Measurements from ENCODE around the gene VWA7.
"Not testable (repeated sequence)": the region's sequence is repeated elsewhere in the genome, so short reads cannot be mapped to it uniquely, and the experiment has no call there.

VWA7 gene, protein sequence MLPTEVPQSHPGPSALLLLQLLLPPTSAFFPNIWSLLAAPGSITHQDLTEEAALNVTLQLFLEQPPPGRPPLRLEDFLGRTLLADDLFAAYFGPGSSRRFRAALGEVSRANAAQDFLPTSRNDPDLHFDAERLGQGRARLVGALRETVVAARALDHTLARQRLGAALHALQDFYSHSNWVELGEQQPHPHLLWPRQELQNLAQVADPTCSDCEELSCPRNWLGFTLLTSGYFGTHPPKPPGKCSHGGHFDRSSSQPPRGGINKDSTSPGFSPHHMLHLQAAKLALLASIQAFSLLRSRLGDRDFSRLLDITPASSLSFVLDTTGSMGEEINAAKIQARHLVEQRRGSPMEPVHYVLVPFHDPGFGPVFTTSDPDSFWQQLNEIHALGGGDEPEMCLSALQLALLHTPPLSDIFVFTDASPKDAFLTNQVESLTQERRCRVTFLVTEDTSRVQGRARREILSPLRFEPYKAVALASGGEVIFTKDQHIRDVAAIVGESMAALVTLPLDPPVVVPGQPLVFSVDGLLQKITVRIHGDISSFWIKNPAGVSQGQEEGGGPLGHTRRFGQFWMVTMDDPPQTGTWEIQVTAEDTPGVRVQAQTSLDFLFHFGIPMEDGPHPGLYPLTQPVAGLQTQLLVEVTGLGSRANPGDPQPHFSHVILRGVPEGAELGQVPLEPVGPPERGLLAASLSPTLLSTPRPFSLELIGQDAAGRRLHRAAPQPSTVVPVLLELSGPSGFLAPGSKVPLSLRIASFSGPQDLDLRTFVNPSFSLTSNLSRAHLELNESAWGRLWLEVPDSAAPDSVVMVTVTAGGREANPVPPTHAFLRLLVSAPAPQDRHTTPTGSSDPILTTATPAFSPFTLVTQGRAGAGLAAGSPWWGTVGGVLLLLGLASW

DNA sequence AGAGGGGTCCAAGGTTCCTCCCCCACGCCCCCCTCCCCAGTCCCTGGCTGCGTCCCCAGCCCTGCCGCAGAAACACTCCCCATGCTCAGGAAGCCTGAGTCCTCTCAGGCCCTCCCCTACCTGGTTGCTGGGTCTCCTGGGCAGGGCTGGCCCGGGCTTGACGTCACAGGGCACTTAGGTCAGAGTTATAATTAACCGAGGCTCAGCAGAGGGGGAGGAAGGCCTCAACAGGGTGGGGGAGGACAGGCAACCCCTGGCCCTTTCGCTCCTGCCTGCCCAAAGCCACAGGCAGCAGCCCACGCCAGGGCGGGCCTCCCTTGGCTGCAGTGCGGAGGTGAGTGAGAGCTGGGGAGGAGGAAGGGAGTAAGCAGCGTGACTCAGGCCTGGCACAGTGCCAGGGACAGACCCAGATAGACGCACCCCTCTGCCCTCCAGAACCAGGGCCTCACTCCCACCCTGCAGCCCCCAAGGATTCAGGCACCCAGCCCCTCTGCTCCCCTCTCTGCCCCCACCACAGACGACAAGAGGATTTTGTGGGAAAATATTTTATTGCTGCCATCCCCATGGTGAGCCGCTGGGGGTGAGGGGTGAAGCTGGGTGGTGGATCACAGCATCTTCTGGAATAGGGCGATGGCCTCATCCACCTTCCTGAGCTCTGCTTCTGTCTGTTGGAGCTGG, at the start of gene VWA7:
TSS of gene VWA7 (minus strand) at position 340 of the 678 bp plus-strand sequence. CDS start 549 bp downstream, outside the sequence.
- DNase-seq, result peak; percentile 40 to 55 (median 50)

DNA sequence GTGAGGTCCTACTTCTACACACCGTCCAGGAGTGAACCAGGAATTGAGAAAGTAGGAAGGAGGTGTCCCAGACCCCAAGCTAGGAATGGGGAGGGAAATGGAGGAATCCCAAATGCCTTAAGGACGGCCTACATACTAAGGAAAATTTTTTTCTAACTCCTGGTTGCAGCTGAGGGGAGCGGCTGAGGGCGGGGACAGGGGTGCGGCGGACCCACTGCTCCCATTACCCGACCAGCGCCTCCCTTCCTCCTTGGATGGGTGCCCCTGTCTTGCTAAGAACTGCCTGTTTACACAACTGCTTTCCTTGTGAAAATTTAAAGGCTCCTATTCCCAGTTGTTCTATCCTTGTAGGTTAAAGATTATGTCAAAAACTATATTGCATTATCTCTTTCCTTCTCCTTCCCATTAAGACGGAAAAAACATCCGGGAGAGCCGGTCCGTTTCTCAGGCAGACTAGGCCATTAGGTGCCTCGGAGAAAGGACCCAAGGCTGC, 49.7 kb upstream of the VWA7 start:
- peak in 2 of 4 experiments; percentile 22 to 23 for DNase-seq

DNA sequence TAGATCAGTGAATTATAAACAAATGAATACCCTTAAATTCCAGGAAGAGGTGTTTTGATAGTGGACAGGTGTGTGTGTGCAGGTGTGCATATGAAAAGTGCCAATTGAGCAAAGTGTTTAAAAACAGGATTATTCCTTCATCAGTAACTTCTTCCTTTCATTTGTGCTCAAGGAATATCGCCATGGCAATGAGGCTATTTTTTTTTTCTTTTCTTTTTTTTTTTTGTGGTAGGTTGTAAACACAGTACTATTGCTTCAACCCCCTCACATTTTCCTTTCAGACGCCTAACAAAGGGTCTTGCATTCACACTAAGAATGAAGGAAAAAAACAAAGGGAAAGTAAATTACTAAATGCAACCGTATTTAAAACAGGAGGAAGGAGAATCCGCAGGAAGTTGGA, 48.4 kb upstream of the VWA7 start:
- DNase-seq, result no peak

DNA sequence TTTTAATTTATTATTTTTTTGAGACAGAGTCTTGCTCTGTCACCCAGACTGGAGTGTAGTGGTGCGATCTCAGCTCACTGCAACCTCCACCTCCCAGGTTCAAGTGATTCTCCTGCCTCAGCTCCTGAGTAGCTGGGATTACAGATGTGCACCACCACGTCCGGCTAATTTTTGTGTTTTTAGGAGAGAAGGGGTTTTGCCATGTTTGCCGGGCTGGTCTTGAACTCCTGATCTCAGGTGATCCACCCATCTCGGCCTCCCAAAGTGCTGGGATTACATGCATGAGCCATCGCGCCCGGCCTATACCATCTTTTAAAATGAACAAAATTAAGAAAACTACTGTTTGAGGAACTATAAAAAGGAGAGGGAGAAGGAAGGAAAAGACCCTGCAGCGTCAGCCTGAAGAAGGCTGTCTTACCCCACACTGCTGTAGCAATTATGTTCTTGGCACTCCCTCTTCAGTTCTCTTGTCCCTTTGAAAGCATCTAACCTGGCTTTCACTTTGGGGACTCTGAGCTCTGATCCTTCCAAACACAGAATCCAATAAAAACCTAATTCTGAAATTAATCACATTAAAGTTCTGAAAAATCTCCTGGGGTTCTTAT, 46.6 kb upstream of the VWA7 start:
- DNase-seq, result not testable (repeated sequence)

DNA sequence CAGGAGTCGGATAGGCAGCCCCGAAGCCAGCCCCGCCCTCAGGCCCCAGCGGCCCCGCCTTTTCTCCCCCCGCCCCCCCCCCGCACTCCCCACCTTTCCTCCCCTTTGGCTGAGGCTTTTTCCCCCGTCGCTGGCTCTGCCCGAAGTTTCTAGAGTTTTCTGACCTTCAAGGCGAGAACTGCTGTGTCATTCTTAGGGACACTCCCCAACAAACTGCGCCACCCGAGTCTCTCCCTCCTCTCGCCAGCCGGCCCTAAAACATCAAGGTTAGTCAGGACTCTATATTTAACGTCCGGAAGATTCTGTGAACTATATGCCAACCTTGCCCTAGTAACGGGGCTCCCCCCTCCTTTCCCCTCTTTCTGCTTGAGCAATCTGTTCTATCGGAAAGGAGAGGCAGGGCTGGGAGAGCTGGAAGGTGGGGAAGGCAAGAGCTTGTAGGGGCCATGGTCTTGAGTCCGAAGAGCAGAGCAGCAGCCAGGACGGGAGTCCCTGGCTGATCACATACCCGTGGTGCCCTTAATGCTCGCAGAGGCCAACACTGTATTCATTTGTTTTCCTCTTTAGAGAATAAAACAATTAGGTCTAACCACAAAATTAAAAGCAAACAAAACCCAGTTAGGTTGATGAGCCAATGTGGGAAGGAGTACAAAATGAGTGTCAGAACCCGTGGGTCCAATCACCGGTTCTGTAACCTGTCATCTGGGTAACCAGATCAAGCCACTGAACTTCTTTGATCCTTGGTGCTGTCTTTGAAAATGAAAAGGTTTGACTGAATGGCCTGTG, 45.1 kb upstream of the VWA7 start:
- peak; percentile 29 to 44 (median 34) for DNase-seq

DNA sequence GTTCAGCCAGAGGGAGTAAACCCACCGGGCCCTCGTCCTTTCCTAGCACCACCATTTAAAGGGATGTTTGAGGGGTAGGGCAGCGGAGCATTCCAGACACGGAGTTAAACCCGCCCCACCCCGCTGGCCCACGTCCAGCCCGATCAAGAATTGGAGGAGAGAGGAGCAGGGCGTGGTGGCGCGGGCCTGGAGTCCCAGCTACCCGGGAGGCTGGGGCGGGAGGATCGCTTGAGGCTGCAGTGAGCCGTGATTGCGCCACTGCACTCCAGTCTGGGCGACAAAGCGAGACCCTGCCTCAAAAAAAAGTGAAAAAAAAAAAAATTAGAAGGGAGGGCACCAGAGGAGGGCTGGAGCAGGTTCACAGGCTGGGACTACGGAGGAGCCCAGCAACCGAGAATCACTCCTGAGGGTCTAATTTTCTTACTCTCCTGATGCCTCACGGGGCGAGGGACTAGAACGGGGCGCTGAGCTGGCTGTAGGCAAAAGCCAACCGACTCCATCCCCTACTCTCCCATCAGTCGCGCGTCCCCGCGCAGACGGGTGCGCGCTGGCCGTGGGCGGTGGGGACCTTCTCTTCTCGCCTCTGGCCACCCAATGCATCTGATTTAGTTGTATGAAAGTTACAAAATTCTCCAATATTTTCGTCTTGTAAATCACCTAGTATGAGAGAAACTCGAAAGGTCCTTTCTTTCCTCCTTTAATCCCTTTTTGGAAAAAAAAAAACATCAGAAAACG, 44.3 kb upstream of the VWA7 start:
- peak in 3 of 4 experiments; percentile 23 to 46 (median 37) for DNase-seq

DNA sequence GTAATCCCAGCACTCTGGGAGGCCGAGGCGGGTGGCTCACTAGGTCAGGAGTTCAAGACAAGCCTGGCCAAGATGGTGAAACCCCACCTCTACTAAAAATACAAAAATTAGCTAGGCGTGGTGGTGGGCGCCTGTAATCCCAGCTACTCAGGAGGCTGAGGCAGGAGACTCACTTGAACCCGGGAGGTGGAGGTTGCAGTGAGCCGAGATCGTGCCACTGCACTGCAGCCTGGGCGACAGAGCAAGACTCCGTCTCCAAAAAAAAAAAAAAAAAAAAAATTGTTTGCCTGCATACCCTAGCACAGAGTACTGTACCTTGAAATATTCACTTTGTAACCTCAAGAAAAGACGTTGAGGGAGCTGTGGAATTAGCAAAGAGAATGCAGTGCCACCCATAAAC, 43.3 kb upstream of the VWA7 start:
- not testable (repeated sequence) for DNase-seq

DNA sequence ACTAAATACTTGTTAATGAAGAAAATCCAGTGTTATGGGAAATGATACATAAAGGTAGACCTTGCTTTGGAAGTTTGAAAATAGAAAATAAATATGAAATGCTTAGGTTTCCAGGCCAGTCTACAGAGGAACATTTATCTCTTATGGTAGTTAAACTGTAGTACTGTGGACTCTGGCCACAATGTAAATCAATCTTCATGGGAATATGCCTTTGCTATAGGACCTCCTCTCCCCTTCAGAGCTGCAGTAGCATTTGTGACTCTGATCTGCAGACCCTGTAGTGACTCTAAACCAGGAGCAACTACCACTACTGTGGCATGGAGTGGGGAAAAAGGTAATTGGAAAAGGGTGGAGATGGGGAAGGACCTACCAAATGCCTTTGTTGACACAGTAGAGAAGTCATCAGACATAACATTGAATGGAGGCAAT, 42.8 kb upstream of the VWA7 start:
- DNase-seq, result no peak

DNA sequence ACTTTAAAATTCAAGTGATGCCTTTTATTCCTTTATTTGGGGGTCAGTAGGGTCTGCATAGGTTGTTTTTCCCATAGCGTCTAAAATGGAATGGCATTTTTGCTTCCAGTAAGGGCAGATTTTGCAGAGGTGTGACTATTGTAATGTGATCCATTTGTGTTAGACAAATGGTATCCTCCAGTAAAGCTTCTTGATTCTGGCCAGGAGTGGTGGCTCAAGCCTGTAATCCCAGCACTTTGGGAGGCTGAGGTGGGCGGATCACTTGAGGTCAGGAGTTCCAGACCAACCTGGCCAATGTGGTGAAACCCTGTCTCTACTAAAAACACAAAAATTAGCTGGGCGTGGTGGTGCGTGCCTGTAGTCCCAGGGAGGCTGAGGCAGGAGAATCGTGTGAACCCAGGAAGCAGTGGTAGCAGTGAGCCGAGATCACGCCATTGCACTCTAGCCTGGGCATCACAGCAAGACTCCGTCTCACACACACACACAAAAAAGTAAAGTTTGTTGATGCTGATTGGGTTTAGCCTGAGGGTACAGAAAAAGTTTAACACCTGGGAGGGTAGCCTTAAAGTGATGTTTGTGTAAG, 40.9 kb upstream of the VWA7 start:
- DNase-seq, result not testable (repeated sequence)

DNA sequence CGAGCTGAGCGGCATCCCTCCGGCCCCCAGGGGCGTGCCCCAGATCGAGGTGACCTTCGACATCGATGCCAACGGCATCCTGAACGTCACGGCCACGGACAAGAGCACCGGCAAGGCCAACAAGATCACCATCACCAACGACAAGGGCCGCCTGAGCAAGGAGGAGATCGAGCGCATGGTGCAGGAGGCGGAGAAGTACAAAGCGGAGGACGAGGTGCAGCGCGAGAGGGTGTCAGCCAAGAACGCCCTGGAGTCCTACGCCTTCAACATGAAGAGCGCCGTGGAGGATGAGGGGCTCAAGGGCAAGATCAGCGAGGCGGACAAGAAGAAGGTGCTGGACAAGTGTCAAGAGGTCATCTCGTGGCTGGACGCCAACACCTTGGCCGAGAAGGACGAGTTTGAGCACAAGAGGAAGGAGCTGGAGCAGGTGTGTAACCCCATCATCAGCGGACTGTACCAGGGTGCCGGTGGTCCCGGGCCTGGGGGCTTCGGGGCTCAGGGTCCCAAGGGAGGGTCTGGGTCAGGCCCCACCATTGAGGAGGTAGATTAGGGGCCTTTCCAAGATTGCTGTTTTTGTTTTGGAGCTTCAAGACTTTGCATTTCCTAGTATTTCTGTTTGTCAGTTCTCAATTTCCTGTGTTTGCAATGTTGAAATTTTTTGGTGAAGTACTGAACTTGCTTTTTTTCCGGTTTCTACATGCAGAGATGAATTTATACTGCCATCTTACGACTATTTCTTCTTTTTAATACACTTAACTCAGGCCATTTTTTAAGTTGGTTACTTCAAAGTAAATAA, 40.2 kb upstream of the VWA7 start:
- DNase-seq, result not testable (repeated sequence)

DNA sequence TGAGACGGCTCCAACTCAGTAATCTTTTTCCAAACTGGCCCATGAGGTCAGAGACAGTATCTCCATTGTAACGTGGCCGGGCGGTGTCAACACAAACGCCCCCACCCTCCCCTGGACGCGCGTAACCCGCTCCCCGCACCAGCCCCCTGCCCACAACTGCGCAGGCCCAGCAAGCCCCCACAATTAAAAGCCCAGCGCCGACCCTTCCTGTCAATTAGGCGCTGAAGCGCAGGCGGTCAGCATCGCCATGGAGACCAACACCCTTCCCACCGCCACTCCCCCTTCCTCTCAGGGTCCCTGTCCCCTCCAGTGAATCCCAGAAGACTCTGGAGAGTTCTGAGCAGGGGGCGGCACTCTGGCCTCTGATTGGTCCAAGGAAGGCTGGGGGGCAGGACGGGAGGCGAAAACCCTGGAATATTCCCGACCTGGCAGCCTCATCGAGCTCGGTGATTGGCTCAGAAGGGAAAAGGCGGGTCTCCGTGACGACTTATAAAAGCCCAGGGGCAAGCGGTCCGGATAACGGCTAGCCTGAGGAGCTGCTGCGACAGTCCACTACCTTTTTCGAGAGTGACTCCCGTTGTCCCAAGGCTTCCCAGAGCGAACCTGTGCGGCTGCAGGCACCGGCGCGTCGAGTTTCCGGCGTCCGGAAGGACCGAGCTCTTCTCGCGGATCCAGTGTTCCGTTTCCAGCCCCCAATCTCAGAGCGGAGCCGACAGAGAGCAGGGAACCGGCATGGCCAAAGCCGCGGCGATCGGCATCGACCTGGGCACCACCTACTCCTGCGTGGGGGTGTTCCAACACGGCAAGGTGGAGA, 38.1 kb upstream of the VWA7 start, which contains the start of the genes HSPA1A and HSPA1L:
TSS of gene HSPA1A (plus strand) at position 519 of the 814 bp plus-strand sequence. CDS start at position 733, 214 bp downstream.
TSS of gene HSPA1L (minus strand) at position 259 of the 814 bp plus-strand sequence. CDS start 3,311 bp downstream, outside the sequence.
- DNase-seq, result peak in 2 of 4 experiments; percentile 22 to 40

DNA sequence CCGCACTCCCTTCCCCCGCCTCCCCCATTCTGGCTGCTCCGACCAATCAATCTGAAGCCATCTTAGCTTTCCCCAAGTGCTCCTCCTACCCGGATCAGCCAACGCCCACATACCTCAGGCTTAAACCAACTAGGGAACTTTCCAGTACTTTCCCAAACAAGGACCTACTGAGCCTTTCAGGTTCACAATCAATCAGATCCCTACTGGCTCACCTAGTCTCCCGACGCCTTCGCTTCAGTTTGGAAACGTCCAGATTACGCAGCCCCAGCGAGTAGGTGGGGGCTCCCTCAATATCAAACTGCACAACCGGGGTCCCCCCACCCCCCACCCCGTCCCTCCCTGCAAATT, 37.5 kb upstream of the VWA7 start:
- DNase-seq, result peak; percentile 20 to 49 (median 36)

DNA sequence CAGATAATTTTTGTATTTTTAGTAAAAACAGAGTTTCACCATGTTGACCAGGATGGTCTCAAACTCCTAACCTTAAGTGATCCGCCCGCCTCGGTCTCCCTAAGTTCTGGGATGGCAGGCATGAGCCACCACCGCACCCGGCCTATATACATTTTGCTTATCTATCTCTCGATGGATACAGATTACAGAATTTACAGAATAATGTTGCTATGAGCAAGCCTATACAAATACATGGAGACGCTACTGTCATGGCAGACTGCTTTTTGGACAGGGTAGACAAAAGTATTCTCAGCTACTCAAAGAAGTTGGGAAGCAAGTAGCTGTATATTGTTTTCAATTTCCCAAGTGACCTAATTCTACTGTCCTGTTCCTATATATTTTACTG, 36.3 kb upstream of the VWA7 start:
- no peak for DNase-seq

DNA sequence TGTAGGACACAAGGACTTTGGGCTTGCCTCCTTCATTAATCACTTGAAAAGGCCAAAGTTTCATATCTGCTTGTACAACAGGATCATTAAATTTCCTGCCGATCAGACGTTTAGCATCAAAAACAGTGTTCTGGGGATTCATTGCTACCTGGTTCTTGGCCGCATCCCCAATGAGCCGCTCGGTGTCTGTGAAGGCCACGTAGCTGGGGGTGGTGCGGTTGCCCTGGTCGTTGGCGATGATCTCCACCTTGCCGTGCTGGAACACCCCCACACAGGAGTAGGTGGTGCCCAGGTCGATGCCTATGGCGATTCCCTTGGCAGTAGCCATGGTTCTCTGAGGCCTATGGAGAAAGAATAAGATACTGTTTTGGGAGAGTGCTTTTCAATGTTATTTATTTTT, 34.5 kb upstream of the VWA7 start:
- no peak for DNase-seq

DNA sequence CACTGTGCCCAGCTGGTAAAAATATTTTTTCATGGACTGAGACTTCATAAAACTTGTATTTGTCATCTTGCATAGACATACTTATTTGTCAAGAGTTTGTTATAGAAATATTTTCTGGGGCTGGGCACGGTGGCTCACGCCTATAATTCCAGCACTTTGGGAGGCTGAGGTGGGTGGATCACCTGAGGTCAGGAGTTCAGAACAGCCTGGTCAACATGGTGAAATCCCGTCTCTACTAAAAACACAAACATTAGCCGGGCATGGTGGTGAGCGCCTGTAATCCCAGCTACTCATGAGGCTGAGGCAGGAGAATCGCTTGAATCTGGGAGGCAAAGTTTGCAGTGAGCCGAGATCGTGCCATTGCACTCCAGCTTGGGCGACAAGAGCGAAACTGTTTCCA, 31.5 kb upstream of the VWA7 start:
- DNase-seq, result not testable (repeated sequence)

DNA sequence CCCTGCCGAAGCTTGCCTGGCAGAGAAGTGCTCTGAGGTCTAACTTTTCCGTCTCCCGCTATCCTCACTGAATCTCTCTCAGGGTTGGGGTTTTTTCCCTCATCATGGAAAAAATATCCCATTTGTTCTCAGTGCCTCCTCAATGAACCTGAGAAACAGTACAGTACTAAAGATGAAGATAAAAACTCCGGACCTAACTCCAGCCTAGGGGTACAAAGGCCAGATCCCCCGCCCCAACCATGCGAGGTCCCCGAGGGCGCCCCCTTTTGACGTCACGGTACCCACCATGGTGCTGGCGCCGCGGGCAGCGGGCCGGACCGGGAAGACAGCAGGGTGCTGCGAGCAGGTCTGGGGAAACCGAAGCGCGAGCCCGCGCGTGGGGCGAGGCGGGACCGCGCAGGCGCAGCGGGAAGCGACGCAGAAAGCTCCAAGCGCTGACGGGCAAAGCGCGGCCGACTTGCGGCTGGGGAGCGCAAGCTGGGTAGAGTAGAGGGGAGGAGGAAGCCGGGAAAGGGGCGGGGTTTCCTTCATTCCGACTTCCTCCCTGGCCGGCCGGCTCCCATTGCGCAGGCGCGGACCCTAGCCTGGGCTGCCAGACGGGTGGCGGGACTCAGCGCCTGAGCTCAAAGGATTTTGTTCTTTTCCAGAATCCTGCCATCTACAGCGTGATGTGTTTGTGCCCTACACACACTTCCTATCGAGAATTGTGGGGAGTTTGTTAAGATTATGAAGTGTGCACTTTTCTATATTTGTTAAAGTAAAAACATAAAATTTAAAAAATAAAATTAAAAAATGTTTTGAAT, 29.5 kb upstream of the VWA7 start, which contains the start of gene LSM2:
TSS of gene LSM2 (minus strand) at position 497 of the 803 bp plus-strand sequence. CDS start at position 288, 209 bp downstream.
- DNase-seq, result peak; percentile 85 to 94 (median 90)

DNA sequence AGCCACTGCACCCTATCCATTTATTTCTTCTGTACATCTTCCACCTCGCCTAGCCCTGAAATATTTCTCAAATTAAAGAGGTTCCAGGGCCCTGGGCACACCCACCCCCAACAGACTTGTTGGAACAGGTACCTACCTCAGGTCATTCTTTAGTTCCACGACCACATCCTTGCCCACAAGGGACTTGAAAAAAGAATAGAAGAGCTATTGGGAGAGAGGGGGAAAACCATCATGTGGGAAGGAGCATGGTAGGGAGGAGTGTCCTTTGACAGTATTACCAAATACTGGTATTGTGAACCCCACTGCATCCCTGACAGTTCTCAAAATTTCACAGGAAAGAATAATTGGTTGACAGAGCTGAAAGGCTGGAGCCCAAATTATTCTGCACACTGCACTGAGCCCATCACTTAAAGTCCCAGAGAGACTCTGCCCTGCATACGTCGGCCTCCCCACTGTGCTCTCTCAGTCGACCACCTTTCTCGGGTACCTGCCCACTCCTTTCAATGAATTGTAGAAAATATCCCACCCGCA, 28.9 kb upstream of the VWA7 start:
- no peak for DNase-seq

Measured in activated CD4-positive, CD25-positive, alpha-beta regulatory T cell (primary cell).